ENCODE measurements around the gene SYNE2.

Gene SYNE2

DNA sequence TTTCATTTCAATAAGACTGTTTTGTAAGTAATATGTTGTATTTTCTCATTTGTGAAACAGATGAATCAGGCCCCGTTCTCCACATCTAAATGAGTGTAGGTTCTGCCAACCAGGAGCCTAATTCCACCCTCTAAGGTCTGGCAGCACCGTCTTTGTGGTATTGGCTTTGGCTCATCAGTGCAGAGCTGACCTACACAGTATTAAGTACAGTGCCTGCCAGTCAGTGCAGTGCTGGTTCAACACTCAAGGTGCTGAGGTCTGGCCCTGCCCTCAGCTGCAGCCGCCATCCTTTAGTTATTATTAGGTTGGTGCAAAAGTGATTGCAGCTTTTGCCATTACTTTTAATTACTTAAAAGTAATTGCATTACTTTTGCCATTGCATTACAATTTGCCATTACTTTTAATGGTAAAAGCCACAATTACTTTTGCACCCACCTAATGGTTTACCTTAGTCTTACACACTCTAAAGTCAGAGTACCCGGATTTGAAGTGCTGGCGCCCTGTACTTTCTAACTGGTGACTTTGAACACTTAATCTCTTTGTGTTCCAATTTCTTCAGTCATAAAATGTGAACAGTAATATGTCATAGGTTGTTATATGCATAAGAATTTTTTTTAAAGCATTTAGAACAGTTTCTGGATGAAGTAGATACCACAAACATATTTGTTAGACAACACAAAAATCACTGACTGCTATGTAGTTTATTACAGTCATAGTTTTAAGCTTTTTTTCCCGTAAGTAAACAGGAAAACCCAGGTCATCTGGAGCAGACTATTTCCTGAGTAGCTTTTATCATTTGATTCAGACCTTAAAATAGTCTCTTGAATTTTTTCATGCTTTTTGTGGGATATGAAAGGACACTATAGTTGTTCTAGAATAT lies 99.5 kb downstream of the SYNE2 start:
- in situ Hi-C loops (cut with HindIII; ENCODE audit: low sequenced_read_pairs), result loop anchor here (5.0 kb wide), 1 partner anchor 35 kb away; no protein-coding TSS in a partner anchor

- in situ Hi-C loops (cut with HindIII; ENCODE audit: low sequenced_read_pairs), result loop anchor here (5.0 kb wide), 1 partner anchor 36 kb away; no protein-coding TSS in a partner anchor
Observed at GRCh38 chr14:63952933-63953437, 100.2 kb downstream of the SYNE2 start.

GRCh38 chr14:63956326-63956725 lies 103.5 kb downstream of the SYNE2 start:
- in situ Hi-C loops (cut with HindIII; ENCODE audit: low sequenced_read_pairs), result no loop called here

DNA sequence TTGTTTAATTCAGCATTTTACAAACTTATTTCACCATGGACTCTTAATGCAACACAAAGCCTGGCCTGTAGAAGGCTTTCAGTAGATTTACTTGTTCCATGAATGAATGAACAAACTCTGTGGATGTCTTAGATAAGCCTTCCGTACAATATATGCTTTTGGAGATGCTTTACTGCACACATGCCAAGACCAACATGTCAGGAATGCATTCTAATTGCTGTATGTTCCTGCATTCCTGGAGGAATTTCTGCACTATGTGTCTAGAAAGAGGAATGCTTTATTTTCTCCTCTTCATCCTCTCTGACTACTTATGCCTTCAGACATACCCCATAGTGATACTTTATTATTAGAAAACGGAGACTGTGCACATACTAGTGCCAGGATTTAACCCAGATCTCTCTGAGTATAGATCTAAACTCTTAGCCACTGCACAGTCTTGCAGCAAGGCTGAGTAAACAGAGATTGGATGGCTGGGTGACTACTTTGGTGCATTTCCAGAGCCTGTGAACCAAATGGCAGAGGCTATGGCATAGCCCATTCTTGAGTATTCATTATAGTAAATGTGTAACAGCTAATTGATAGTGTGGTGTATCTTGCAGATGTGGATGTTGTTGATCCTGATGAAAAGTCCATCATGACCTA lies 108.2 kb downstream of the SYNE2 start:
- in situ Hi-C loops (cut with HindIII; ENCODE audit: low sequenced_read_pairs), result no loop called here

- in situ Hi-C loops (cut with HindIII; ENCODE audit: low sequenced_read_pairs), result no loop called here
Observed at GRCh38 chr14:63962906-63963305, 110.1 kb downstream of the SYNE2 start.

- in situ Hi-C loops (cut with HindIII; ENCODE audit: low sequenced_read_pairs), result no loop called here
Observed at GRCh38 chr14:63963439-63963838, 110.6 kb downstream of the SYNE2 start.

GRCh38 chr14:63964113-63964512 lies 111.3 kb downstream of the SYNE2 start:
- in situ Hi-C loops (cut with HindIII; ENCODE audit: low sequenced_read_pairs), result no loop called here

GRCh38 chr14:63966407-63966806 lies 113.6 kb downstream of the SYNE2 start:
- in situ Hi-C loops (cut with HindIII; ENCODE audit: low sequenced_read_pairs), result no loop called here

DNA sequence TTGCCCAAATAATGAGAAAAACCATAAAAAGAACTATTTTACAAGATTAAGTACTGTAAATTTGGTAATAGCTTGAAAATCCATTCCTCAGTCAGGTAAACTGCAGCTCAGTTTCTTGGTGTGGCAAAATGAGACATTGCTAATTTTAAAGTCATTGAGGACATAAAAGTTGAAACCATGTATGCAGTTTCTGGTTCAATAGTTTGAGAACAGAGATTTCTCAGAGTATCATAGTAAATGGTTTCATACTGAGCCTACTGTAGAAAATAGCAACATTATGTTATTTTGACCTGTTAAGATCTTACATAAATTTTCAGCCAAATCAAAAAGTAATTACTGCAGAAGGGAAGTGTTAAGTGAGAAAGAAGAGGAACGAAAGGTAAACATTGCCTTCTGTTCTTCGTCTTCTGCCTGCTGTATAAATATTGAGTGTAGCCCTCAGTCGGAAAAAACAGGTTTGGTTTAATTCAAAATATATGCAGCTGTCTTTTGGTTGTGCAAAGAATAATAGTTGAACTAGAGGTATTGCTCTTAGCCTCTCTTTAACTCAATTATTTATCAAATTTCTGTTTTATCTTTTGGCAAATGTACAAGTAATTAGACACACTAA lies 119.6 kb downstream of the SYNE2 start:
- in situ Hi-C loops (cut with HindIII; ENCODE audit: low sequenced_read_pairs), result no loop called here

GRCh38 chr14:63974176-63974575 lies 121.4 kb downstream of the SYNE2 start:
- in situ Hi-C loops (cut with HindIII; ENCODE audit: low sequenced_read_pairs), result no loop called here

GRCh38 chr14:63981569-63981968 lies 128.8 kb downstream of the SYNE2 start:
- in situ Hi-C loops (cut with HindIII; ENCODE audit: low sequenced_read_pairs), result no loop called here

DNA sequence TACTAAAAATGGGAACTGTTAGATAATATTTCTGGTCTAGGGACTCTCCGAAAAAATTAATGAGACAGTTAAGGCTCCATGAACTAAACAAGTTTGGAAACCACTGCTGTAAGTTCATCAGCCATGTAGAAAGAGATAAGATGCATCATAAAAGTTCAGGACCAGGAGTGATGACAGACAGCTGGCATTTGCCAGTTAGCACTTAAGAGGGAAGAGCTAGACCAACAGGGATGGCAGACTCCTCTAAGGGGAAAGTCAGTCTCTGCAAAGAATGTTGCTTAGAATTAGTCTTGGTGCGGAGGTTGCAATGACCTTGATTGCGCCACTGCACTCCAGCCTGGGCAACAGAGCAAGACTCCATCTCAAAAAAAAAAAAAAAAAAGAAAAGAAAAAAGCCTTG lies 129.4 kb downstream of the SYNE2 start:
- in situ Hi-C loops (cut with HindIII; ENCODE audit: low sequenced_read_pairs), result no loop called here

DNA sequence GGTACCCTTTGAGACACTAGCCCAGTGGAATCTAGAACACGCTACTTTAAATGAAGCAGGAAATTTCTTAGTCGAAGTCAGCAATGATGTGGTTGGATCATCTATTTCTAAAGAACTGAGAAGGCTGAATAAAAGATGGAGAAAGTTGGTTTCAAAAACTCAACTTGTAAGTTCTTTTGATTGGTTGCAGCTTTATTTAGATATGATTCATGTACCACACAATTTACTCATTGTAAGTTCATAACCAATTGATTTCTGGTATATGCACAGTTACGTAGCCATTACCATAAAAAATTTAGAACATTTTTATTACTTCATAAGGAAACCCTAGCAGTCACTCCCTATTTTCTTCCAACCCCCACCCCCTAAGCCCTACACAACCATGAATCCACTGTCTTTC lies 129.8 kb downstream of the SYNE2 start:
- in situ Hi-C loops (cut with HindIII; ENCODE audit: low sequenced_read_pairs), result no loop called here

DNA sequence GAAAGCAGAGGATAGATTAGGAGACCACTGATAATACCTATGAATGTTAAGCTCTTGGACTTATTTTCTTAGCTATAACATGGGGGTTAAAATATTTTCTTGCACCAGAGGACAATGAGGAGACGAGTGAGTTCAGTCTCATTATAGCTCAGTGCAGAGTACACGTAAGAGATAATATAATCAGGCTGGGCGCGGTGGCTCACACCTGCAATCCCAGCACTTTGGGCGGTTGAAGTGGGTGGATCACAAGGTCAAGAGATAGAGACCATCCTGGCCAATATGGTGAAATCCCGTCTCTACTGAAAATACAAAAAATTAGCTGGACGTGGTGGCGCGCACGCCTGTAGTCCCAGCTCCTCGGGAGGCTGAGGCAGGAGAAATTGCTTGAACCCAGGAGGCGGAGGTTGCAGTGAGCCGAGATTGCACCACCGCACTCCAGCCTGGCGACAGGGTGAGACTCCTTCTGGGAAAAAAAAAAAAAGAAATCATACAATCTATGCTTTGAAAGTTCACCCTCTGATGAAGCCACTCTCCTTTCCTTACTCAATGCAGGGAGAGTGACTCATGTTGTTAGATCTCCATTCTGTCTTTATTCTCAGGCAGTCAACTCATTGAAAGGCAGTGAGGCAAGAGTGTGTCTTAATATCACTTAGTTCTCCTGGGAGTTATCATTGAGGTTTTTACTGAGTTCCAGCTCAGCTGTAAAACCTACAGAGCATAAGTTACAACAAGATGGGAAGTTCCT lies 134.2 kb downstream of the SYNE2 start:
- in situ Hi-C loops (cut with HindIII; ENCODE audit: low sequenced_read_pairs), result no loop called here

- in situ Hi-C loops (cut with HindIII; ENCODE audit: low sequenced_read_pairs), result no loop called here
Observed at GRCh38 chr14:63988579-63988978, 135.8 kb downstream of the SYNE2 start.

GRCh38 chr14:63991833-63992232 lies 139.0 kb downstream of the SYNE2 start:
- in situ Hi-C loops (cut with HindIII; ENCODE audit: low sequenced_read_pairs), result no loop called here

DNA sequence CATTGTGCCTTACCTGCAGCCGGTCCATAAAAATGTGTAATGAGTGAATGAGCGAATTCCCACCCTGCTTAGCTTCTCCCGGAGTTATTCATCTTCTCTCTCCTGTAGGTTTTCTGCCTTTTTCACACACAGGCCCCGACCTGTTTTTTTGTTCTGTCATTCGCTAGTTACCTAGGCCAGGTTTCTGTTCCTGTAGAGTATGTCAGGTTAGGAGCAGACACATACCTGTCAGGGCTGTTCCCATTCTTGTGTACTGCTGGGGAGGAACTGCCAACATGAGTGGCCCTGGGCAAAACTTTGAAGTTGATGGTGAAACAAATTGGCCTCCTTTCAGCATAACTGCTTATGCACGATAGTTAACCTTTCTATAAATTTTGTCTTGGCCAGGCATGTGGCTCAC lies 140.1 kb downstream of the SYNE2 start:
- in situ Hi-C loops (cut with HindIII; ENCODE audit: low sequenced_read_pairs), result no loop called here

DNA sequence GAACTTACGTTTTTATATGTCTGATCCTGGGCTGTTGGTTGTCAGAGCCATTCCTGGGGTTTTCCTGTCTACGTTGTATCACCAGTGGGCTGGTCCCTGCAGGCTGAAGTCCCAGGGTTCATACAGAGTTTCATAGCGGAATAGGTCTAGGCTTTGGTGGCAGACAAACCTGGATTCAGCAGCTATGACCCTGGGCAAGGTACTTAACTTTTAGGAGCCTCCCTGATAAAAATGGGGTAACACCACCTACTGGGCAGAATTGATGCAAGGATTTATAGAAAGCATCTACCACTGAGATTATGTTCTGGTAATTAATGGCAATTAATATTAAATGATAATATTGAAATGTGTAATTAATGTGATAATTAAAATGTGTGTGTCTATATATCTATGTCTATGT lies 141.2 kb downstream of the SYNE2 start:
- in situ Hi-C loops (cut with HindIII; ENCODE audit: low sequenced_read_pairs), result no loop called here

DNA sequence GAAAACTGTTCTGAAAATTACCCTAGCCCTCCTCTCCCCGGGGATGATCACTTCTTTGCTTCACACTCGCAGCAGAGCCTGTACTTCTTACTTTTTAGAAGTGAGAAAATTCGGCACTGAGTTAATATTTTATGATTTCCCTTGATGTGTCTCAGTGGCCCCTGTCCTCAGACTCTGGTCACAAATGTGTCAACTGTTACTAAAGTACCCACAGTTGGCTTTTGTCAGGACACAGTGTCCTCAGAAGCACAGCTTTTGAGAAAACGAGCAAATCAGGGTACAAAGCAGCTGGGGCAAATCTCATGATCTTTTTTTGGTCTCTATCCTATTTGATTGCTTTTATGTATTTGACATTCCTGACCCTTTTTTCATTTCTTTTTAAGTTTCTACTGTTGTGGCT lies 142.5 kb downstream of the SYNE2 start:
- in situ Hi-C loops (cut with HindIII; ENCODE audit: low sequenced_read_pairs), result no loop called here

GRCh38 chr14:63996016-63996415 lies 143.2 kb downstream of the SYNE2 start:
- in situ Hi-C loops (cut with HindIII; ENCODE audit: low sequenced_read_pairs), result no loop called here
